DOHH2 (cell line): Measurements from ENCODE around the gene BEND3.
"Not testable (repeated sequence)": the region's sequence is repeated elsewhere in the genome, so short reads cannot be mapped to it uniquely, and the experiment has no call there.

Source experiments
- H3F3A ChIP-seq: fragments of 200-600 bp; sonication (generic), shearing (Covaris generic); 2 replicates; pipeline ENCODE4 v1.6.0; 2016; ENCODE audit warnings: antibody characterized with exemption, mild to moderate bottlenecking; ENCODE audit not compliant: control insufficient read depth, insufficient read depth
- H3K27ac ChIP-seq: fragments of 200-600 bp; sonication (generic); 2 replicates; pipeline ENCODE4 v1.5.1; 2014; ENCODE audit warnings: low read depth, mild to moderate bottlenecking, low read length, moderate library complexity
- H3K27me3 ChIP-seq: fragments of 200-600 bp; sonication (generic); 2 replicates; pipeline ENCODE4 v1.6.1; 2014; ENCODE audit warnings: mild to moderate bottlenecking, low read length, mixed read lengths; ENCODE audit not compliant: control insufficient read depth
- H3K36me3 ChIP-seq: fragments of 200-600 bp; sonication (generic); 2 replicates; pipeline ENCODE4 v1.6.1; 2014; ENCODE audit warnings: mild to moderate bottlenecking, low read length, moderate library complexity, mixed read lengths; ENCODE audit not compliant: control insufficient read depth
- H3K4me1 ChIP-seq: fragments of 200-600 bp; sonication (generic); 2 replicates; pipeline ENCODE4 v1.6.1; 2014; ENCODE audit warnings: mild to moderate bottlenecking, low read length, mixed read lengths; ENCODE audit not compliant: control insufficient read depth
- H3K4me2 ChIP-seq: fragments of 200-600 bp; sonication (generic); 2 replicates; pipeline ENCODE4 v1.6.0; 2014; ENCODE audit warnings: mild to moderate bottlenecking, low read length, moderate library complexity
- H3K4me3 ChIP-seq: fragments of 200-600 bp; sonication (generic); 2 replicates; pipeline ENCODE4 v1.5.1; 2014; ENCODE audit warnings: mild to moderate bottlenecking, low read length, mixed read lengths
- H3K79me2 ChIP-seq: fragments of 200-600 bp; sonication (generic); 2 replicates; pipeline ENCODE4 v1.6.1; 2014; ENCODE audit warnings: mild to moderate bottlenecking, low read length, mixed read lengths; ENCODE audit not compliant: control insufficient read depth
- H3K9me2 ChIP-seq: fragments of 200-600 bp; sonication (generic); replicated peaks from 2 replicates; pipeline ENCODE4 v1.6.1; 2014; ENCODE audit warnings: mild to moderate bottlenecking, low read length, mixed read lengths; ENCODE audit not compliant: control insufficient read depth
- H3K9me3 ChIP-seq: fragments of 200-600 bp; sonication (generic); 2 replicates; pipeline ENCODE4 v1.6.1; 2014; ENCODE audit warnings: antibody characterized with exemption, low read length, mixed read lengths; ENCODE audit not compliant: control insufficient read depth, insufficient read depth
- H4K20me1 ChIP-seq: fragments of 200-600 bp; sonication (generic); 2 replicates; pipeline ENCODE4 v1.6.0; 2014; ENCODE audit warnings: low read depth, mild to moderate bottlenecking, antibody characterized with exemption, low read length, moderate library complexity; ENCODE audit not compliant: control insufficient read depth, insufficient read depth
- CTCF ChIP-seq: fragments of 200-600 bp; sonication (generic); IDR thresholded peaks from one replicate; pipeline ENCODE4 v1.5.1; 2014; ENCODE audit warnings: antibody characterized with exemption, mild to moderate bottlenecking, low read depth, low read length; ENCODE audit not compliant: poor library complexity, severe bottlenecking
- EZH2phosphoT487 ChIP-seq: fragments of 200-600 bp; sonication (generic); IDR thresholded peaks from 2 replicates; pipeline ENCODE4 v1.6.1; 2017; ENCODE audit warnings: borderline replicate concordance, mild to moderate bottlenecking, antibody characterized with exemption, low read length, moderate library complexity, mixed read lengths

BEND3 gene

GRCh38 chr6:107098436-107099307 lies 16.6 kb downstream of the BEND3 start:
- no peak overlapping the region for H3K4me2 ChIP-seq
- H3F3A ChIP-seq = no peaks in the 10 kb centered on the region
- H3K27ac ChIP-seq = no peak overlapping the region
- no peak overlapping the region for H3K4me3 ChIP-seq
- H3K27me3 ChIP-seq = no peaks in the 10 kb centered on the region
- H3K9me3 ChIP-seq = no peaks in the 10 kb centered on the region
- H3K9me2 ChIP-seq = no peaks in the 10 kb centered on the region
- no peaks in the 10 kb centered on the region for H4K20me1 ChIP-seq
- H3K36me3 ChIP-seq = no peaks in the 10 kb centered on the region
- no peaks in the 10 kb centered on the region for H3K79me2 ChIP-seq
- peaks cover 4% of the 10 kb centered on the region for H3K4me1 ChIP-seq
- TF ChIP-seq EZH2phosphoT487 = no peak
- no peak for TF ChIP-seq CTCF

GRCh38 chr6:107084459-107084858 lies 30.9 kb downstream of the BEND3 start:
- H3K4me2 ChIP-seq, H3K4me3 ChIP-seq, H3K9me3 ChIP-seq, H3K4me1 ChIP-seq, H3K27ac ChIP-seq, H3K36me3 ChIP-seq, H3K27me3 ChIP-seq, H3K79me2 ChIP-seq, H3K9me2 ChIP-seq, H4K20me1 ChIP-seq, H3F3A ChIP-seq: not testable (repeated sequence)

GRCh38 chr6:107083921-107084320 lies 31.4 kb downstream of the BEND3 start:
- H3K4me1 ChIP-seq = no peaks in the 10 kb centered on the region
- no peak overlapping the region for H3K4me3 ChIP-seq
- no peaks in the 10 kb centered on the region for H3K9me3 ChIP-seq
- H3K9me2 ChIP-seq = no peaks in the 10 kb centered on the region
- no peak overlapping the region for H3K4me2 ChIP-seq
- no peaks in the 10 kb centered on the region for H3F3A ChIP-seq
- H3K27me3 ChIP-seq = no peaks in the 10 kb centered on the region
- H4K20me1 ChIP-seq = no peaks in the 10 kb centered on the region
- H3K79me2 ChIP-seq = no peaks in the 10 kb centered on the region
- 0 out of 2 replicates have a peak, but pooled peaks cover 2% of the 10 kb centered on the region for H3K36me3 ChIP-seq
- TF ChIP-seq EZH2phosphoT487 (no peak), CTCF (no peak)
- H3K27ac ChIP-seq = no peak overlapping the region

DNA sequence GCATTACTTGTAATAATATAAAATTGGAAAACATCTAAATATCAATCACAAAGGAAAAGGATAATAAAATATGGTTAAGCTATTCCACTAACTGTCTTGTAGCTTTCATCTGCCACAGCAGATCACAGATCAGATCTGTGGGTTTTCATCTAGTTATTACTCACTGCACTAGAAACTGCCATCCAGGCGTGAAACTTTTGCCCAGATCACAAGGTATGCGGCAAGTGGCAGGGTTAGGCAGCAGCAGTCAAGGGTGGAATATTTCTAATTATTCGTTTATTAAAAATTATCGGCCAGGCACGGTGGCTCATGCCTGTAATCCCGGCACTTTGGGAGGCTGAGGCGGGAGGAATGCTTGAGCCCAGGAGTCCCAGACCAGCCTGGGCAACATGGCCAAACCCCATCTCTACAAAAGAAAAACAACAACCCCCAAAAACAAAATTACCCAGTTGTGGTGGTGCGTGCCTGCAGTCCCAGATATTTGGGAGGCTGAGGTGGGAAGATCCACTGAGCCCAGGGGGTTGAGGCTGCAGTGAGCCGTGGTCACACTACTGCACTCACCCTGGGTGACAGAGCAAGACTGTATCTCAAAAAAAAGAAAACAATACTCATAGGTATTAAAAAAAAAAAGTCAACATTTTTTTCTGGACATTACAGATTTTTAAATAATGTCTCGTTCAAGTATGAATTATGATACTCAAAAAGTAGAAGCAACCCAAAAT lies 32.1 kb downstream of the BEND3 start:
- Histone ChIP-seq H3K4me2 (no peak overlapping the region), H3K36me3 (0 out of 2 replicates have a peak, but pooled peaks cover 2% of the 10 kb centered on the region), H3K4me3 (no peak overlapping the region), H3K9me3 (no peaks in the 10 kb centered on the region), H4K20me1 (no peaks in the 10 kb centered on the region), H3K79me2 (no peaks in the 10 kb centered on the region), H3K9me2 (no peaks in the 10 kb centered on the region), H3K4me1 (no peaks in the 10 kb centered on the region), H3F3A (no peaks in the 10 kb centered on the region), H3K27ac (no peak overlapping the region), H3K27me3 (no peaks in the 10 kb centered on the region)
- TF ChIP-seq CTCF = no peak
- no peak for TF ChIP-seq EZH2phosphoT487
